Testis (tissue), 2 donors: ENCODE results near the gene VLDLR.

Source experiments
- CTCF ChIP-seq, 3 experiments: fragments of 450-650 bp in 2 of 3; fragments of 200-600 bp in 1 of 3; sonication (generic) in 1 of 3; IDR thresholded peaks; one replicate each; pipeline ENCODE4 v1.5.1; 2016 to 2019; ENCODE audit warnings: antibody characterized with exemption in 3 of 3, mild to moderate bottlenecking in 2 of 3, moderate library complexity in 1 of 3
- POLR2A ChIP-seq: fragments of 450-650 bp; IDR thresholded peaks from one replicate; pipeline ENCODE4 v1.6.1; 2017; ENCODE audit warnings: antibody characterized with exemption, mild to moderate bottlenecking, moderate library complexity

GRCh38 chr9:2597483-2597882 lies 24.1 kb upstream of the VLDLR start:
- no peak for TF ChIP-seq CTCF (IDR thresholded peaks at IDR 0.05)
- TF ChIP-seq POLR2A, result no peak
